HEK293 (cell line): ENCODE results near the gene EIF4ENIF1.
A peak's percentile ranks its signal among the peaks of the same experiment; 100 is the strongest.

Experiments used
- CTCF ChIA-PET: fragments of 350-600 bp; formaldehyde crosslinking; extraction: SDS; loops from one replicate; lab custom pipeline; 2021; ENCODE audit warnings: antibody characterized with exemption; lab: Yijun Ruan, JAX
- POLR2A ChIA-PET: fragments of 300-600 bp; formaldehyde crosslinking; extraction: SDS; loops from one replicate; lab custom pipeline; 2020; ENCODE audit warnings: antibody characterized with exemption, inconsistent platforms; lab: Yijun Ruan, JAX
- H3K27ac ChIP-seq: fragments of 200-500 bp; sonication (Bioruptor generic); 2 replicates; pipeline ENCODE4 v1.5.1; 2014; ENCODE audit warnings: low read depth, low read length, control low read depth, inconsistent platforms; ENCODE audit errors: extremely low read depth
- H3K36me3 ChIP-seq, 2 experiments: fragments of 200-500 bp in 1 of 2; sonication (Bioruptor generic) in 1 of 2; 1 replicate in 1 of 2; 2 replicates in 1 of 2; pipeline ENCODE4 v1.5.1; 2014 to 2017; ENCODE audit warnings: inconsistent platforms in 2 of 2, low read length in 2 of 2; ENCODE audit not compliant: control insufficient read depth in 2 of 2, insufficient read depth in 1 of 2
- H3K4me1 ChIP-seq: fragments of 200-500 bp; sonication (Bioruptor generic); 2 replicates; pipeline ENCODE4 v1.5.1; 2014; ENCODE audit warnings: mild to moderate bottlenecking, low read length, inconsistent platforms; ENCODE audit not compliant: control insufficient read depth, insufficient read depth
- H3K4me3 ChIP-seq: 2 replicates; pipeline ENCODE4 v1.5.1; 2011; ENCODE audit warnings: low read depth, mild to moderate bottlenecking, control low read depth, low read length, moderate library complexity
- H3K9me3 ChIP-seq: fragments of 200-500 bp; sonication (Bioruptor generic); 2 replicates; pipeline ENCODE4 v1.5.1; 2014; ENCODE audit warnings: low read depth, low read length, inconsistent platforms; ENCODE audit not compliant: control insufficient read depth, insufficient read depth
- IKZF3 ChIP-seq: fragments of 450-650 bp; IDR thresholded peaks from 2 replicates; pipeline ENCODE4 v1.5.0; 2018; ENCODE audit warnings: missing biosample characterization, mild to moderate bottlenecking, missing genetic modification characterization, moderate library complexity
- KLF10 ChIP-seq: fragments of 450-650 bp; IDR thresholded peaks from 2 replicates; pipeline ENCODE4 v1.5.1; 2018; ENCODE audit warnings: missing biosample characterization, mild to moderate bottlenecking, missing genetic modification characterization
- OVOL3 ChIP-seq: fragments of 450-650 bp; formaldehyde crosslinking; IDR thresholded peaks from 2 replicates; pipeline ENCODE4 v1.5.1; 2016; ENCODE audit warnings: missing biosample characterization, missing genetic modification characterization
- PRDM1 ChIP-seq: fragments of 450-650 bp; formaldehyde crosslinking; IDR thresholded peaks from 2 replicates; pipeline ENCODE4; 2016; ENCODE audit warnings: missing biosample characterization, missing genetic modification characterization
- SP7 ChIP-seq: fragments of 450-650 bp; formaldehyde crosslinking; IDR thresholded peaks from 2 replicates; pipeline ENCODE4 v1.5.1; 2016; ENCODE audit warnings: missing biosample characterization, missing genetic modification characterization
- TCF7L2 ChIP-seq: IDR thresholded peaks from 2 replicates; pipeline ENCODE4 v1.6.1; 2011; ENCODE audit warnings: low read depth, mild to moderate bottlenecking, inconsistent platforms, low read length, moderate library complexity, borderline replicate concordance
- ZFHX2 ChIP-seq: fragments of 450-650 bp; formaldehyde crosslinking; conservative IDR thresholded peaks from 2 replicates; pipeline ENCODE4 v1.5.1; 2016; ENCODE audit warnings: missing biosample characterization, missing genetic modification characterization
- ZIC2 ChIP-seq: fragments of 450-650 bp; formaldehyde crosslinking; IDR thresholded peaks from 2 replicates; pipeline ENCODE4 v1.5.1; 2016; ENCODE audit warnings: missing biosample characterization, missing genetic modification characterization
- ZNF121 ChIP-seq: fragments of 450-650 bp; formaldehyde crosslinking; IDR thresholded peaks from 2 replicates; pipeline ENCODE4 v1.5.1; 2016; ENCODE audit warnings: missing biosample characterization, missing genetic modification characterization
- ZNF133 ChIP-seq: fragments of 450-650 bp; formaldehyde crosslinking; IDR thresholded peaks from 2 replicates; pipeline ENCODE4 v1.5.1; 2016; ENCODE audit warnings: missing biosample characterization, missing genetic modification characterization
- ZNF146 ChIP-seq: fragments of 450-650 bp; formaldehyde crosslinking; IDR thresholded peaks from 2 replicates; pipeline ENCODE4 v1.5.1; 2016; ENCODE audit warnings: missing biosample characterization, missing genetic modification characterization
- ZNF335 ChIP-seq: fragments of 450-650 bp; formaldehyde crosslinking; conservative IDR thresholded peaks from 2 replicates; pipeline ENCODE4 v1.5.1; 2016; ENCODE audit warnings: missing biosample characterization, missing genetic modification characterization
- ZNF366 ChIP-seq: fragments of 450-650 bp; formaldehyde crosslinking; conservative IDR thresholded peaks from 2 replicates; pipeline ENCODE4 v1.5.1; 2016; ENCODE audit warnings: missing biosample characterization, missing genetic modification characterization
- ZNF37A ChIP-seq: fragments of 450-650 bp; IDR thresholded peaks from 2 replicates; pipeline ENCODE4 v1.5.1; 2018; ENCODE audit warnings: missing biosample characterization, missing genetic modification characterization
- ZNF416 ChIP-seq: fragments of 450-650 bp; formaldehyde crosslinking; IDR thresholded peaks from 2 replicates; pipeline ENCODE4 v1.5.1; 2016; ENCODE audit warnings: missing biosample characterization, missing genetic modification characterization
- ZNF433 ChIP-seq: fragments of 450-650 bp; formaldehyde crosslinking; IDR thresholded peaks from 2 replicates; pipeline ENCODE4 v1.5.1; 2016; ENCODE audit warnings: missing biosample characterization, missing genetic modification characterization, low read depth
- ZNF48 ChIP-seq: fragments of 450-650 bp; formaldehyde crosslinking; IDR thresholded peaks from 2 replicates; pipeline ENCODE4 v1.5.1; 2016; ENCODE audit warnings: missing biosample characterization, missing genetic modification characterization
- ZNF600 ChIP-seq: fragments of 450-650 bp; formaldehyde crosslinking; IDR thresholded peaks from 2 replicates; pipeline ENCODE4 v1.5.1; 2016; ENCODE audit warnings: missing biosample characterization, missing genetic modification characterization
- ZNF623 ChIP-seq: fragments of 450-650 bp; formaldehyde crosslinking; IDR thresholded peaks from 2 replicates; pipeline ENCODE4 v1.5.1; 2016; ENCODE audit warnings: missing biosample characterization, missing genetic modification characterization
- ZNF677 ChIP-seq: fragments of 450-650 bp; IDR thresholded peaks from 2 replicates; pipeline ENCODE4 v1.5.0; 2018; ENCODE audit warnings: missing biosample characterization, mild to moderate bottlenecking, missing genetic modification characterization, moderate library complexity
- ZNF747 ChIP-seq: fragments of 450-650 bp; formaldehyde crosslinking; IDR thresholded peaks from 2 replicates; pipeline ENCODE4 v1.5.1; 2016; ENCODE audit warnings: missing biosample characterization, missing genetic modification characterization
- ZNF768 ChIP-seq: fragments of 450-650 bp; formaldehyde crosslinking; IDR thresholded peaks from 2 replicates; pipeline ENCODE4 v1.5.1; 2018; ENCODE audit warnings: missing biosample characterization, mild to moderate bottlenecking, missing genetic modification characterization
- ZNF843 ChIP-seq: fragments of 450-650 bp; formaldehyde crosslinking; IDR thresholded peaks from 2 replicates; pipeline ENCODE4 v1.5.1; 2016; ENCODE audit warnings: missing biosample characterization, missing genetic modification characterization
- TF ChIP-seq, protein P1 (sequence below): fragments of 450-650 bp; formaldehyde crosslinking; IDR thresholded peaks from 2 replicates; pipeline ENCODE4 v1.5.1; 2016; ENCODE audit warnings: missing biosample characterization, missing genetic modification characterization
- TF ChIP-seq, protein P2 (sequence below): fragments of 450-650 bp; formaldehyde crosslinking; IDR thresholded peaks from 2 replicates; pipeline ENCODE4 v1.5.1; 2017; ENCODE audit warnings: missing biosample characterization, missing genetic modification characterization
- TF ChIP-seq, protein P3 (sequence below): fragments of 450-650 bp; formaldehyde crosslinking; IDR thresholded peaks from 2 replicates; pipeline ENCODE4 v1.5.1; 2016; ENCODE audit warnings: missing biosample characterization, missing genetic modification characterization

The EIF4ENIF1 gene

DNA sequence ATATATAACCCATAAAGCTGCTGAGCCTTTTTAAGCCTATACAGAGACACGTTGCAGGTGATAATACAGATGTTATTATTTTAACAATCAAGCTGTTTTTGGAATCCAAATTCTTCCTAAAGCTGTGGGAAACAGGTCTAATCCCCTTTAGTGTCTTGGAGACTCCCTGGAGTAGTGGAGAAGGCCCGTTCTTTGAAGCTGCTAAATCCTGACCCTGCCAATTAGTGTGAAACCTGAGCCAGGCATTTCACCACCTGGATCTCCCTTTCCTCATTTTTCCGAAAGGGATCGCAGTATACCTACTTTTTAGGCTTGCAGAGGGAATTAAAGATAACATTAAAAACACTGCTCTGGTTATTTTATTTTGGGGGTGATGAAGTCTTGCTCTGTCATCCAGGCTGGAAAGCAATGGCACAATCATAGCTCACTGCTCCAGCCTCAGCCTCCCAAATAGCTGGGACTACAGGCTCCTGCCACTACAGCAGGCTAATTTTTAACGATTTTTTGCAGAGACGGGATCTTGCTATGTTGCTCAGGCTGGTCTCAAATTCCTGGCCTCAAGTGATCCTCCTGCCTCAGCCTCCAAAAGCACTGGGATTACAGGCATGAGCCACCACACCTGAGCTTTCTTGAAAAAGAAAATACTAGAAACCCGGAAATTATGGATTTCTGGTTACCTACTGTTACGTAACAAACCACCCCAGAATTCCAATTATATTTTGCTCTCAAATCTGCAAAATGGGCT lies 1.7 kb upstream of the EIF4ENIF1 start:
- H3K36me3 ChIP-seq: peaks cover 13 to 25% of the 10 kb centered on the region in 2 experiments; a peak in 2 of 3 replicates
- TF ChIP-seq ZNF133 (tag by site-specific recombination) (no peak), ZNF843 (tag by site-specific recombination) (no peak), ZNF146 (tag by site-specific recombination) (no peak), ZNF366 (tag by site-specific recombination) (0 out of 2 replicates have a peak, but pooled peaks have one; percentile 10), ZNF747 (no peak), ZFHX2 (tag by site-specific recombination) (no peak), ZNF433 (tag by site-specific recombination) (no peak), ZNF416 (tag by site-specific recombination) (no peak), ZNF623 (tag by site-specific recombination) (no peak), SP7 (tag by site-specific recombination) (no peak), PRDM1 (tag by site-specific recombination) (peak; percentile 28; the same call in 1 of the 2 replicates), IKZF3 (tag by site-specific recombination) (peak; percentile 68; the same call in 1 of the 2 replicates), ZNF37A (tag by site-specific recombination) (no peak), ZNF121 (peak; percentile 67; the same call in 1 of the 2 replicates), OVOL3 (no peak), KLF10 (tag by site-specific recombination) (no peak), ZNF48 (no peak), TCF7L2 (no peak), ZIC2 (tag by site-specific recombination) (no peak), ZNF335 (no peak), ZNF677 (tag by site-specific recombination) (no peak), ZNF768 (tag by site-specific recombination) (no peak), ZNF600 (tag by site-specific recombination) (no peak)
- TF ChIP-seq, protein P1, sequence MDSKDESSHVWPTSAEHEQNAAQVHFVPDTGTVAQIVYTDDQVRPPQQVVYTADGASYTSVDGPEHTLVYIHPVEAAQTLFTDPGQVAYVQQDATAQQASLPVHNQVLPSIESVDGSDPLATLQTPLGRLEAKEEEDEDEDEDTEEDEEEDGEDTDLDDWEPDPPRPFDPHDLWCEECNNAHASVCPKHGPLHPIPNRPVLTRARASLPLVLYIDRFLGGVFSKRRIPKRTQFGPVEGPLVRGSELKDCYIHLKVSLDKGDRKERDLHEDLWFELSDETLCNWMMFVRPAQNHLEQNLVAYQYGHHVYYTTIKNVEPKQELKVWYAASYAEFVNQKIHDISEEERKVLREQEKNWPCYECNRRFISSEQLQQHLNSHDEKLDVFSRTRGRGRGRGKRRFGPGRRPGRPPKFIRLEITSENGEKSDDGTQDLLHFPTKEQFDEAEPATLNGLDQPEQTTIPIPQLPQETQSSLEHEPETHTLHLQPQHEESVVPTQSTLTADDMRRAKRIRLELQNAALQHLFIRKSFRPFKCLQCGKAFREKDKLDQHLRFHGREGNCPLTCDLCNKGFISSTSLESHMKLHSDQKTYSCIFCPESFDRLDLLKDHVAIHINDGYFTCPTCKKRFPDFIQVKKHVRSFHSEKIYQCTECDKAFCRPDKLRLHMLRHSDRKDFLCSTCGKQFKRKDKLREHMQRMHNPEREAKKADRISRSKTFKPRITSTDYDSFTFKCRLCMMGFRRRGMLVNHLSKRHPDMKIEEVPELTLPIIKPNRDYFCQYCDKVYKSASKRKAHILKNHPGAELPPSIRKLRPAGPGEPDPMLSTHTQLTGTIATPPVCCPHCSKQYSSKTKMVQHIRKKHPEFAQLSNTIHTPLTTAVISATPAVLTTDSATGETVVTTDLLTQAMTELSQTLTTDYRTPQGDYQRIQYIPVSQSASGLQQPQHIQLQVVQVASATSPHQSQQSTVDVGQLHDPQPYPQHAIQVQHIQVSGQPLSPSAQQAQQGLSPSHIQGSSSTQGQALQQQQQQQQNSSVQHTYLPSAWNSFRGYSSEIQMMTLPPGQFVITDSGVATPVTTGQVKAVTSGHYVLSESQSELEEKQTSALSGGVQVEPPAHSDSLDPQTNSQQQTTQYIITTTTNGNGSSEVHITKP: peak; percentile 88
- TF ChIP-seq, protein P2, sequence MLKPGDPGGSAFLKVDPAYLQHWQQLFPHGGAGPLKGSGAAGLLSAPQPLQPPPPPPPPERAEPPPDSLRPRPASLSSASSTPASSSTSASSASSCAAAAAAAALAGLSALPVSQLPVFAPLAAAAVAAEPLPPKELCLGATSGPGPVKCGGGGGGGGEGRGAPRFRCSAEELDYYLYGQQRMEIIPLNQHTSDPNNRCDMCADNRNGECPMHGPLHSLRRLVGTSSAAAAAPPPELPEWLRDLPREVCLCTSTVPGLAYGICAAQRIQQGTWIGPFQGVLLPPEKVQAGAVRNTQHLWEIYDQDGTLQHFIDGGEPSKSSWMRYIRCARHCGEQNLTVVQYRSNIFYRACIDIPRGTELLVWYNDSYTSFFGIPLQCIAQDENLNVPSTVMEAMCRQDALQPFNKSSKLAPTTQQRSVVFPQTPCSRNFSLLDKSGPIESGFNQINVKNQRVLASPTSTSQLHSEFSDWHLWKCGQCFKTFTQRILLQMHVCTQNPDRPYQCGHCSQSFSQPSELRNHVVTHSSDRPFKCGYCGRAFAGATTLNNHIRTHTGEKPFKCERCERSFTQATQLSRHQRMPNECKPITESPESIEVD: peak; percentile 77
- TF ChIP-seq, protein P3, sequence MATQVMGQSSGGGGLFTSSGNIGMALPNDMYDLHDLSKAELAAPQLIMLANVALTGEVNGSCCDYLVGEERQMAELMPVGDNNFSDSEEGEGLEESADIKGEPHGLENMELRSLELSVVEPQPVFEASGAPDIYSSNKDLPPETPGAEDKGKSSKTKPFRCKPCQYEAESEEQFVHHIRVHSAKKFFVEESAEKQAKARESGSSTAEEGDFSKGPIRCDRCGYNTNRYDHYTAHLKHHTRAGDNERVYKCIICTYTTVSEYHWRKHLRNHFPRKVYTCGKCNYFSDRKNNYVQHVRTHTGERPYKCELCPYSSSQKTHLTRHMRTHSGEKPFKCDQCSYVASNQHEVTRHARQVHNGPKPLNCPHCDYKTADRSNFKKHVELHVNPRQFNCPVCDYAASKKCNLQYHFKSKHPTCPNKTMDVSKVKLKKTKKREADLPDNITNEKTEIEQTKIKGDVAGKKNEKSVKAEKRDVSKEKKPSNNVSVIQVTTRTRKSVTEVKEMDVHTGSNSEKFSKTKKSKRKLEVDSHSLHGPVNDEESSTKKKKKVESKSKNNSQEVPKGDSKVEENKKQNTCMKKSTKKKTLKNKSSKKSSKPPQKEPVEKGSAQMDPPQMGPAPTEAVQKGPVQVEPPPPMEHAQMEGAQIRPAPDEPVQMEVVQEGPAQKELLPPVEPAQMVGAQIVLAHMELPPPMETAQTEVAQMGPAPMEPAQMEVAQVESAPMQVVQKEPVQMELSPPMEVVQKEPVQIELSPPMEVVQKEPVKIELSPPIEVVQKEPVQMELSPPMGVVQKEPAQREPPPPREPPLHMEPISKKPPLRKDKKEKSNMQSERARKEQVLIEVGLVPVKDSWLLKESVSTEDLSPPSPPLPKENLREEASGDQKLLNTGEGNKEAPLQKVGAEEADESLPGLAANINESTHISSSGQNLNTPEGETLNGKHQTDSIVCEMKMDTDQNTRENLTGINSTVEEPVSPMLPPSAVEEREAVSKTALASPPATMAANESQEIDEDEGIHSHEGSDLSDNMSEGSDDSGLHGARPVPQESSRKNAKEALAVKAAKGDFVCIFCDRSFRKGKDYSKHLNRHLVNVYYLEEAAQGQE (tag by site-specific recombination): no peak
- H3K27ac ChIP-seq: peak overlapping the region; percentile 19; the same call in 1 of the 2 replicates
- H3K4me1 ChIP-seq: peaks cover 4% of the 10 kb centered on the region; the same call in 1 of the 2 replicates
- POLR2A ChIA-PET: interaction anchor here (1.1 to 1.3 kb wide), 3 partner anchors 139 to 170 kb away, joined by 3 to 4 read pairs (median 4); partner anchors contain the start of genes PATZ1 and PISD
- H3K4me3 ChIP-seq: no peak overlapping the region
- CTCF ChIA-PET: interaction anchor here (0.5 to 1.4 kb wide), 6 partner anchors 12 to 1344 kb away, joined by 3 to 4 read pairs (median 3); no protein-coding TSS in a partner anchor
- H3K9me3 ChIP-seq: no peaks in the 10 kb centered on the region
